Uterus (tissue), 4 donors: ENCODE results near the gene CTAGE8. TPM values are rescaled to one million over a fixed set of nuclear protein-coding genes. Genes with fewer than 3 reads are reported as not detected.
"Not testable (repeated sequence)": the region's sequence is repeated elsewhere in the genome, so short reads cannot be mapped to it uniquely, and the experiment has no call there.

ENCODE experiments used
- DNase-seq, 2 donors: peaks; one replicate each; pipeline ENCODE4 v3.0.0-alpha.2; 2019 to 2020
- H3K27ac ChIP-seq, 2 donors: fragments of 200-600 bp; sonication (generic); 1 replicate in 1 of 2; 2 replicates in 1 of 2; pipeline ENCODE4 v1.5.1; 2016 to 2018
- H3K27me3 ChIP-seq, 2 donors: fragments of 200-600 bp; sonication (generic); one replicate each; pipeline ENCODE4 v1.5.1; 2018 to 2019; ENCODE audit warnings: control low read depth in 1 of 2
- H3K36me3 ChIP-seq, 2 donors: fragments of 200-600 bp; sonication (generic); one replicate each; pipeline ENCODE4 v1.5.1; 2019; ENCODE audit warnings: control low read depth in 1 of 2
- H3K4me1 ChIP-seq, 2 donors: fragments of 200-600 bp; sonication (generic); one replicate each; pipeline ENCODE4 v1.5.1; 2018 to 2019; ENCODE audit warnings: control low read depth in 1 of 2
- H3K4me3 ChIP-seq, 2 donors: fragments of 200-600 bp; sonication (generic); 1 replicate in 1 of 2; 2 replicates in 1 of 2; pipeline ENCODE4 v1.5.1; 2018 to 2019; ENCODE audit warnings: mild to moderate bottlenecking in 1 of 2
- H3K9me3 ChIP-seq, 2 donors: fragments of 200-600 bp; sonication (generic); one replicate each; pipeline ENCODE4 v1.5.1; 2019; ENCODE audit warnings: control low read depth in 1 of 2
- intact Hi-C: fragments of 100-400 bp; cut with DNase I; formaldehyde crosslinking; loops from one replicate; pipeline ENCODE4 v1.15.1; 2023; ENCODE audit warnings: low total_unique reads
- total RNA-seq, 4 donors: library from RNA; depleted of rRNA in 3 of 4; stranded (reverse); fragments of >200 nt in 3 of 4; gene quantifications; one replicate each; pipeline versions ENCODE4 v1.1.0 to v1.2.4, GENCODE V29; 2014 to 2023
- donor health status: DM: yes; HTN: yes; CAD: no.

CTAGE8 gene
- total RNA-seq, 4 donors from 2014 or later: 1.5 TPM; not detected in 3

DNA sequence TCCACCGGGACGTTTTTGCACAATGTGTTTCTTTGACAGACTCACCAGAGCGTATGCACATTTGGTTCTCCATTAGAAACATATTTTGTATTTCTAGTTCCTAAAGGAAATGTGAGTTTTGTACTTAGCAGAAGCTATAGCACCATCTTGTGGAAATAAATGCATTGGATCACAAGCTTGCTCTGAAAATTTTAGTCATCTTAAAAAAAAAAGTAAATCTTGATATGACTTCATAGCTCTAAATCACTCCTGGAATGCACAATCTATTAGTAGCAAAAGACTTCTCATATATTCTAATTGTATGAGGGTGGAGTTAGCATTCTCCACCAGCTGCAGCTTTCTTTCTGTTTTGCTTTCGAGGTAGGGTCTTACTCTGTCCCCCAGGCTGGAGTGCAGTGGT lies 49.9 kb downstream of the CTAGE8 start:
- H3K36me3 ChIP-seq, H3K27me3 ChIP-seq, H3K9me3 ChIP-seq, intact Hi-C loops, DNase-seq, H3K27ac ChIP-seq, H3K4me3 ChIP-seq, H3K4me1 ChIP-seq: not testable (repeated sequence)

DNA sequence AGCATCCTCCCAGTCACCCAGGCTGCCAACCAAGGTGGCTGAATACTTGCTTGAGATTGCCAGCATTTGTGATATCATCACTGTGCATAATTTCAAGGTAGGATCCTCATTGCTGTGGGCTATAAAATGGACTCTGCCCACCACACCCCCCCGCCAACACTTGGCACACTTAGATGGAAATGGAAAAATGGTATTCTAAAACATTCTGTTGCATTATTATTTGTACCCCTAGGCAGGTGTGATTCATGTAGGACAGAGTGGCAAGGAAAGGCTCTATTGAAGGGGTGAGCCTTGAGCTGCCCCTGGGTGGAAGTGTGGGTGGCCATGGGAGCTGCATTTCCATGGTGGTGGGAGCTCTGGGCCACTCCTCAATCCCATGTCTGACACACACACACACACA lies 50.5 kb downstream of the CTAGE8 start:
- H3K9me3 ChIP-seq, DNase-seq, H3K27me3 ChIP-seq, H3K4me1 ChIP-seq, H3K4me3 ChIP-seq, H3K27ac ChIP-seq, H3K36me3 ChIP-seq, intact Hi-C loops: not testable (repeated sequence)

DNA sequence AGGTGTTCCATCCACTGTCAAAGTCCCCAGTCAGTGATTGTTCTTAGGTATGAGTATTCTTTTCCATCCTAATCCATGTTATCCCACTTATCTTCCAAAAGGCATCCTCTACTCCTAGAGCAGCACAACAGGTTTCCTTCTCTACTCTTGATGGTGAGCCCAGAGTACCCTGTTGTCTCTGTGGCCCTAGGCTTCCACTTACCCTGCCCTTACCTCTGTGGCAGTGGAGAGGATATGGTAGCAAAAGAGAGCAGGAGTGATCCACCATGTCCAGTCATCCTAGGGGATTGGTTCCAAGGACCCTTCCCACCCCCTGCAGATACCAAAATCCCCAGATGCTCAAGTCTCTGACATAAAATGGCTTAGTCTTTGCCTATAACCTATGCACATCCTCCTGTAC lies 51.9 kb downstream of the CTAGE8 start:
- H3K4me3 ChIP-seq, H3K36me3 ChIP-seq, H3K9me3 ChIP-seq, H3K27ac ChIP-seq, DNase-seq, H3K27me3 ChIP-seq, H3K4me1 ChIP-seq, intact Hi-C loops: not testable (repeated sequence)

Other genes starting within 250 kb of the CTAGE8 start
- not detected for gene OR2A5, start 220.3 kb downstream of the CTAGE8 start, total RNA-seq
- not detected for gene OR2A25, start 199.5 kb downstream of the CTAGE8 start, total RNA-seq
- gene OR2A12, start 183.0 kb downstream of the CTAGE8 start, total RNA-seq: not detected
- not detected for gene OR2A2, start 159.7 kb downstream of the CTAGE8 start, total RNA-seq
- gene OR2A14, start 146.1 kb downstream of the CTAGE8 start, total RNA-seq: not detected
- gene CTAGE4, start 85.8 kb downstream of the CTAGE8 start, total RNA-seq: 1 to 10 TPM in 1 of 4 donors, under 1 TPM in 2, not detected in 1; 0.26 to 7.2 (median 0.29) TPM
- gene ARHGEF35, start 73.5 kb downstream of the CTAGE8 start, total RNA-seq: 1 to 10 TPM in 3 of 4 donors, under 1 TPM in 1; 0.29 to 8.6 (median 4.4) TPM
- 1 to 10 TPM in 1 of 4 donors, under 1 TPM in 1, not detected in 2; 0.15 to 4.1 TPM for gene OR2A42, start 29.7 kb downstream of the CTAGE8 start, total RNA-seq
- 1 to 10 TPM in 3 of 4 donors, not detected in 1; 2.8 to 3.8 (median 3.2) TPM for gene OR2A7, start 4.5 kb downstream of the CTAGE8 start, total RNA-seq
- 1 to 10 TPM in 1 of 4 donors, under 1 TPM in 1, not detected in 2; 0.48 to 3.8 TPM for gene OR2A1, start 43.1 kb upstream of the CTAGE8 start, total RNA-seq
- 1 to 10 TPM; 1.3 to 6.8 (median 6.0) TPM for gene ARHGEF5, start 86.1 kb upstream of the CTAGE8 start, total RNA-seq
- gene NOBOX, start 134.4 kb upstream of the CTAGE8 start, total RNA-seq: not detected